Activated CD8-positive, alpha-beta T cell treated with anti-CD3 and anti-CD28 coated beads for 36 hours (primary cell): ENCODE measurements around the gene PXN. TPM values are rescaled to one million over a fixed set of nuclear protein-coding genes. Genes with fewer than 3 reads are reported as not detected.
"Not testable (repeated sequence)": the region's sequence is repeated elsewhere in the genome, so short reads cannot be mapped to it uniquely, and the experiment has no call there.

Source experiments
- ATAC-seq: fragments of 200-7000 bp; cut with Tn5 transposase; one replicate; pipeline ENCODE4 v1.10.0; 2021; ENCODE audit warnings: mild to moderate bottlenecking, moderate library complexity
- CTCF ChIA-PET: fragments of 350-600 bp; sonication (Branson Sonifier 250); formaldehyde crosslinking; loops from one replicate; lab custom pipeline; 2021; ENCODE audit warnings: antibody characterized with exemption; lab: Charles Lee
- POLR2A ChIA-PET: fragments of 350-600 bp; sonication (Branson Sonifier 250); formaldehyde crosslinking; loops from one replicate; lab custom pipeline; 2021; ENCODE audit warnings: antibody characterized with exemption; lab: Charles Lee
- DNase-seq: peaks from one replicate; pipeline ENCODE4 v3.0.0-alpha.2; 2020
- H3K27ac Mint-ChIP-seq: one replicate; pipeline ENCODE4 v1.8.0; 2021; ENCODE audit warnings: mild to moderate bottlenecking, mixed read lengths
- H3K27me3 Mint-ChIP-seq: one replicate; pipeline ENCODE4 v1.8.0; 2021; ENCODE audit warnings: mixed read lengths
- H3K36me3 Mint-ChIP-seq: one replicate; pipeline ENCODE4 v1.8.0; 2021; ENCODE audit warnings: low read depth, mixed read lengths
- H3K4me1 Mint-ChIP-seq: one replicate; pipeline ENCODE4 v1.8.0; 2021; ENCODE audit warnings: low read depth, mixed read lengths
- H3K4me3 Mint-ChIP-seq: one replicate; pipeline ENCODE4 v1.8.0; 2021; ENCODE audit warnings: mild to moderate bottlenecking, moderate library complexity, mixed read lengths
- H3K9me3 Mint-ChIP-seq: one replicate; pipeline ENCODE4 v1.8.0; 2021; ENCODE audit warnings: mixed read lengths
- CTCF ChIP-seq: fragments of 200-600 bp; IDR thresholded peaks from one replicate; pipeline ENCODE4 v1.8.0; 2022; ENCODE audit warnings: antibody characterized with exemption, mild to moderate bottlenecking
- intact Hi-C: fragments of 100-400 bp; cut with micrococcal nuclease; formaldehyde crosslinking; loops from one replicate; pipeline ENCODE4 v1.10.0; 2022
- total RNA-seq, 2 experiments: library from RNA; stranded (reverse); gene quantifications; one replicate each; pipeline ENCODE4 v1.2.3, GENCODE V29; 2021

Gene PXN
- total RNA-seq, 2 experiments from 2014 or later: 40.2 to 45.3 TPM

- Mint-ChIP-seq H3K27me3 (no peaks in the 10 kb centered on the region), H3K9me3 (no peaks in the 10 kb centered on the region), H3K36me3 (peaks cover 16% of the 10 kb centered on the region), H3K4me3 (no peak overlapping the region), H3K27ac (no peak overlapping the region), H3K4me1 (no peaks in the 10 kb centered on the region)
- ChIA-PET POLR2A (interaction anchor here (0.9 to 1.1 kb wide), 3 partner anchors 14 to 15 kb away, joined by 3 to 4 read pairs (median 3); partner anchors contain the start of gene RPLP0), CTCF (no interaction called here)
- no peak for TF ChIP-seq CTCF
- intact Hi-C loops: no loop called here
- DNase-seq (no peak), ATAC-seq (no peak)
Observed at GRCh38 chr12:120214626-120215356, 50.7 kb downstream of the PXN start.

GRCh38 chr12:120213758-120214157 is 51.8 kb downstream of the PXN start:
- Mint-ChIP-seq H3K36me3 (peaks cover 17% of the 10 kb centered on the region), H3K4me3 (no peak overlapping the region), H3K9me3 (no peaks in the 10 kb centered on the region), H3K4me1 (no peaks in the 10 kb centered on the region), H3K27ac (no peak overlapping the region), H3K27me3 (no peaks in the 10 kb centered on the region)
- ATAC-seq: no peak
- POLR2A ChIA-PET: no interaction called here
- DNase-seq: no peak
- CTCF ChIA-PET: no interaction called here
- intact Hi-C loops: no loop called here
- no peak for TF ChIP-seq CTCF

GRCh38 chr12:120213182-120213581 is 52.3 kb downstream of the PXN start:
- intact Hi-C loops, H3K27me3 Mint-ChIP-seq, H3K27ac Mint-ChIP-seq, ATAC-seq, H3K4me3 Mint-ChIP-seq, H3K9me3 Mint-ChIP-seq, H3K4me1 Mint-ChIP-seq, DNase-seq: not testable (repeated sequence)
- peaks cover 17% of the 10 kb centered on the region for H3K36me3 Mint-ChIP-seq
- ChIA-PET CTCF (interaction anchor here (1.4 kb wide), 1 partner anchor 11 kb away, joined by 4 read pairs; no protein-coding TSS in a partner anchor), POLR2A (interaction anchor here (1.2 kb wide), 1 partner anchor 52 kb away, joined by 3 read pairs; the partner anchor contains the start of gene PXN)

- H3K9me3 Mint-ChIP-seq: no peaks in the 10 kb centered on the region
- no peak overlapping the region for H3K27ac Mint-ChIP-seq
- intact Hi-C loops: no loop called here
- H3K4me1 Mint-ChIP-seq: no peaks in the 10 kb centered on the region
- peaks cover 17% of the 10 kb centered on the region for H3K36me3 Mint-ChIP-seq
- ATAC-seq (no peak), DNase-seq (no peak)
- POLR2A ChIA-PET: interaction anchor here (0.7 to 4.9 kb wide), 5 partner anchors 12 to 79 kb away, joined by 3 to 44 read pairs (median 3); partner anchors contain the start of genes PXN, RNU4-2 and RPLP0
- TF ChIP-seq CTCF: no peak
- no peak overlapping the region for H3K4me3 Mint-ChIP-seq
- CTCF ChIA-PET: interaction anchor here (1.4 kb wide), 1 partner anchor 10 kb away, joined by 4 read pairs; no protein-coding TSS in a partner anchor
- H3K27me3 Mint-ChIP-seq: no peaks in the 10 kb centered on the region
Observed at GRCh38 chr12:120212301-120212700, 53.2 kb downstream of the PXN start.

- Mint-ChIP-seq H3K9me3 (no peaks in the 10 kb centered on the region), H3K27ac (no peak overlapping the region), H3K4me1 (no peaks in the 10 kb centered on the region), H3K36me3 (peaks cover 17% of the 10 kb centered on the region), H3K4me3 (no peak overlapping the region), H3K27me3 (no peaks in the 10 kb centered on the region)
- intact Hi-C loops: no loop called here
- ChIA-PET POLR2A (interaction anchor here (0.7 to 4.9 kb wide), 4 partner anchors 12 to 80 kb away, joined by 3 to 44 read pairs (median 4); partner anchors contain the start of genes RNU4-2 and RPLP0), CTCF (interaction anchor here (1.4 kb wide), 1 partner anchor 10 kb away, joined by 4 read pairs; no protein-coding TSS in a partner anchor)
- ATAC-seq: no peak
- no peak for TF ChIP-seq CTCF
- DNase-seq: no peak
Observed at GRCh38 chr12:120211904-120212283, 53.6 kb downstream of the PXN start.
